GM06990 (cell line): ENCODE data around the gene MED6.

Source experiments
- DNase-seq: peaks from one replicate; pipeline ENCODE4 v3.0.0-alpha.2; 2011; ENCODE audit not compliant: insufficient read length; ENCODE audit errors: extremely low read depth
- H3K27me3 ChIP-seq: replicated peaks from 2 replicates; pipeline ENCODE4 v1.6.0; 2011; ENCODE audit warnings: low read length; ENCODE audit not compliant: control insufficient read depth, insufficient read depth
- H3K36me3 ChIP-seq: 2 replicates; pipeline ENCODE4 v1.5.1; 2011; ENCODE audit warnings: low read length; ENCODE audit not compliant: control insufficient read depth, insufficient read depth
- H3K4me3 ChIP-seq: replicated peaks from 2 replicates; pipeline ENCODE4 v1.5.1; 2011; ENCODE audit warnings: low read depth, mild to moderate bottlenecking, control low read depth, low read length
- CTCF ChIP-seq: IDR thresholded peaks from 2 replicates; pipeline ENCODE4 v1.5.1; 2011; ENCODE audit warnings: low read length, control low read depth, mild to moderate bottlenecking, inconsistent platforms; ENCODE audit not compliant: insufficient read depth, poor library complexity, severe bottlenecking

Gene MED6

GRCh38 chr14:70618314-70618713 is 17.9 kb upstream of the MED6 start:
- Histone ChIP-seq H3K27me3 (no peaks in the 10 kb centered on the region), H3K4me3 (no peak overlapping the region), H3K36me3 (no peaks in the 10 kb centered on the region; the same call in 1 of the 2 replicates)
- TF ChIP-seq CTCF: no peak
- DNase-seq: no peak

- no peaks in the 10 kb centered on the region for H3K27me3 ChIP-seq
- H3K4me3 ChIP-seq: no peak overlapping the region
- no peaks in the 10 kb centered on the region; the same call in 1 of the 2 replicates for H3K36me3 ChIP-seq
- DNase-seq: no peak
- TF ChIP-seq CTCF: no peak
These were observed 16.2 kb upstream of the MED6 start for GRCh38 chr14:70616646-70617045.

GRCh38 chr14:70611216-70611615 is 10.8 kb upstream of the MED6 start:
- no peaks in the 10 kb centered on the region for H3K27me3 ChIP-seq
- DNase-seq: no peak
- no peak overlapping the region for H3K4me3 ChIP-seq
- no peak for TF ChIP-seq CTCF
- no peaks in the 10 kb centered on the region for H3K36me3 ChIP-seq

- H3K4me3 ChIP-seq: no peak overlapping the region
- no peak for TF ChIP-seq CTCF
- H3K36me3 ChIP-seq: no peaks in the 10 kb centered on the region
- DNase-seq: peak; percentile 24
- H3K27me3 ChIP-seq: no peaks in the 10 kb centered on the region
These were observed 1.8 kb upstream of the MED6 start for GRCh38 chr14:70602254-70602653.

- TF ChIP-seq CTCF: no peak
- Histone ChIP-seq H3K36me3 (peaks cover 1% of the 10 kb centered on the region; the same call in 1 of the 2 replicates), H3K27me3 (no peaks in the 10 kb centered on the region), H3K4me3 (peak overlapping the region; percentile 71)
- no peak for DNase-seq
These were observed 707 bp upstream of the MED6 start for GRCh38 chr14:70601162-70601561.

- no peak for TF ChIP-seq CTCF
- DNase-seq: no peak
- no peaks in the 10 kb centered on the region for H3K27me3 ChIP-seq
- peaks cover 12% of the 10 kb centered on the region for H3K36me3 ChIP-seq
- H3K4me3 ChIP-seq: peak overlapping the region; percentile 84
These were observed 1.1 kb downstream of the MED6 start for GRCh38 chr14:70599345-70599744.
